HG03066 (cell line): ENCODE results near the gene FANCL.
"Not testable (repeated sequence)": the region's sequence is repeated elsewhere in the genome, so short reads cannot be mapped to it uniquely, and the experiment has no call there.

Experiments
- ATAC-seq: cut with Tn5 transposase; IDR thresholded peaks from one replicate; pipeline ENCODE4 v1.9.1; 2021; ENCODE audit warnings: low read depth; ENCODE audit not compliant: unreplicated experiment

The FANCL gene

DNA sequence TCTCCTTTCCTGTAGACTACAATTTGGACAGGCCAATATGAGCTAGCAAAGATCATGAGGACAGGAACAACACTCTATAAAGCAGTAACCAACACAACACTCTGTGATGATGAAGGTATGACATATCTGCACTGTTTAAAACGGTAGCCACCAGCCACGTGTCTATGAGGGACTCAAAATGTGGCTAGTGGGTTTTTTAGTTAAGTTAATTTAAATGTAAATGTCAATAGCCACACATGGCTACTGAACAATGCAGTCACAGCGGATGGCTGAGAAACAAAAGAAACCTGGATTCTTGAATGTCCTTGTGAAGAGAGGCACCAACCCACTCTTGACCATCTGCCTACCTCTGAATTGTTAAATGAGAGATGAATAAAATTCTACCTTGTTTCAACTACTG is 33.9 kb downstream of the FANCL start:
- no peak for ATAC-seq

DNA sequence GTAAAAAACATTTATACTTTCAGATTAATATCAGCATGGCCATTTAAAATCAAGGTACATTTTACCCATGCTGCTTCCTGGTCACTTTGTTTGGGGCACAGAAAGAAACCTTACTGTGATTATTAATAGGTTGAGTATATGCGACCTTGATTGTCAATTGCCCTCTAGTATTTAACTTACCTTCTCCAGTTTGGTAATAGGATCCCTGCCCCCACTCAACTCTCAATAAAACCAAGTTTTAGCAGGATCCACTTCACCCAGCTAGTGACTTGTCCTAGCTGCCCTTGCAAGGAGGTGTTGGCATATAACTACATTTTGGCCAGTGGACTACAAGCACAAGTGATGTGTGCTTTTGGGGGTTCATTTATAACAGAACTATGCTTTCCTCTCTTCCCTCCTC is 34.3 kb downstream of the FANCL start:
- no peak for ATAC-seq

DNA sequence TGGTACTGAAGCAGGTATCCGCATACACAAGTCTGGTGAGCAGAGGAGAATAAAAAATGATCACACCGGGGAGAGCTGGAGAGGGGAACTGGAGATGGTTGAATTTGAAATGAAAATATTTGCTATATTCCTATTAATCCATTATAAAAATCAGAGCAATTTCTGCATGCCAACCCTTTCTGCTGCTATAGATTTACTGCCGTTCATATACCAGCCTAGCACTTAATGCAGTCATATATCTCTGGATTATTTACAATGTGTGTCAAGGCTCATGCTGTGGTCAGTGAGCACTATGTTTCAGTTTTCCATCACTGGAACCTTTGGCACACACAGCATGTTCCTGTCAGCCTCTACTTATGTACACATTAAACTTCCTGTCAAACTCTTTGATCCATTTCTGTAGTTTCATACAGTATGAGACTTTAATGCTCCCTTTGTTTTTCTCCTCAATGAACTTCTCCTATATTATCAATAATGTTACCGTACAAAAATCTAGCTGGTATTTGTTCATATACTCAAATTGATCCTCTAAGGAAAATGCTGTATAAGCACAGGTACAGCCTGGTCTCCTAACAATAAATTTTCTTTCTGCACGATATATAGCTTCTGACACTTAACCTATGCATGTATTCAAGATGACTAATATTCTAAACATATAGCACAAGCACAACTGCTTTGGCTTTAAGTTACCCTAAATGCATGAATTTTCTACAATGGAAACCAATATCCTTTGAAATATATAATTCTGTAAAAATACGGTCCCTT is 36.7 kb downstream of the FANCL start:
- no peak for ATAC-seq

DNA sequence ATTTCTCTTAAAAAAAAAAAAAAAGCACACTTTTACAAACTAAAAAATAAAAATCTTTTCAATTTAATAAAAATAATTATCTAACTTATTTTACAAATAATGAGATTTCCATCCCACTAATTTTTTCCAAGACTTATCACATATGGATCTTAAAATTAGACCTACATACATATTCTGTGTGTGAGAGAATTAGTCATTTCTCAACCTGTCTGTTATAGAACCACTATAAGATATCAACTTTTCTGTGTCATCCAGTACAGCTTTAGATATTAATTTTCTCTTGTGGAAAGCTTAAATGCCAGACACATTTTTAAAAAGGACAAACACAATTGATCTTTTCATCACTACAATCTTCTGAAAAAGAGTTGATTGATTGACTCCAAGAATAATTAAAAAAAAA is 38.1 kb downstream of the FANCL start:
- no peak for ATAC-seq

DNA sequence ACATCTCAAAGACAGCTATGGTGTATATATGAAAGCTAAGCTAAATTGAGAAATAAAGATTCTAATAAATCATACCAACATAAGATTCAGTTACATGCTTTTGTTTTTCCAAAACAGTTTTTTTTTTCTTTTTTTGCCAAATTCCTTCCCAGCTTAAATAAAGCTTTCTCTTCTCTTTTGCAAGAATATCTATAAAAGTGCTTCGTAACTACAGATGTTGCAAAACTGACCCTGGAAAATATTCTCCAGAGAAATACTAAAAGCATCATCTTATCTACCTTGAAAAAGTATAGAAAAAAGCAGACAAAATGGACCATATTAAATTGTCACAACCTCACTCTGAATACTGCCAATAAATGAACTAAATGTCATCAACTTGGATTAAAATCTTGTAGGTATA is 38.7 kb downstream of the FANCL start:
- ATAC-seq, result no peak

DNA sequence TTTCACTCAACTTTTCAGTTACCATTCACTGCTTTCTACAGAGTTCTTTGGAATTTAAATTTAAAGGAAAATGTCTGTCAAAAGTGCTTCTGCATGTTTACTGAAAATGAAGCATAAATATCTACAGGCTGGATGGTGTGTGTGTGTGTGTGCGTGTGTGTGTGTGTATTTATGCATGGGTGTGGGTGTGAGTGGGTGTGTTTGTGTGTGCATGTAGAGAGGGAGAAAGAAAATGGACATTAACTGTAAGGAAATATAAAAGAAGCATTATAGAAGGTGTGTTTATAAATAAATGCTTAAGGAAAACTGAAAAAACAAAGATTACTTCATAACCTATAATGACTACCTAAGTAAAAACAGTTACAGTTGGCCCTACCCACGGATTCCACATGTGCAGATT is 43.2 kb downstream of the FANCL start:
- no peak for ATAC-seq

DNA sequence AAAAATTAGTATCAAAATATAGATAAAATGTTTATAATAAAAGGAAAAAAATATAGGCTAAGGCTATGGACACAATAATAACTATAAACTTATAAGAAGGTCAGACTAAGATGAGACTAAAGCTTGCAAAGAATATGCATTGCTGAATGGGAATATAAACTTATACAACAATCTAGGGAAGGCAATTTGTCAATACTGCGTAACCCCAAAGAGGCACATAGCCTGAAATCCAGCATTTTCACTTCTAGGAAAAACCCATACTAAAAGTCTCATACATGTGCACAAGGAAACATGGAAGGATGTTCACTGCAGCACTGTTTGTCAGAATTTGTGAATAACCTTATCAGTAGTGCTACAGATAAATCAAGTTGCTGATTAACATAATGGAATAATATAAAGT is 45.5 kb downstream of the FANCL start:
- no peak for ATAC-seq

DNA sequence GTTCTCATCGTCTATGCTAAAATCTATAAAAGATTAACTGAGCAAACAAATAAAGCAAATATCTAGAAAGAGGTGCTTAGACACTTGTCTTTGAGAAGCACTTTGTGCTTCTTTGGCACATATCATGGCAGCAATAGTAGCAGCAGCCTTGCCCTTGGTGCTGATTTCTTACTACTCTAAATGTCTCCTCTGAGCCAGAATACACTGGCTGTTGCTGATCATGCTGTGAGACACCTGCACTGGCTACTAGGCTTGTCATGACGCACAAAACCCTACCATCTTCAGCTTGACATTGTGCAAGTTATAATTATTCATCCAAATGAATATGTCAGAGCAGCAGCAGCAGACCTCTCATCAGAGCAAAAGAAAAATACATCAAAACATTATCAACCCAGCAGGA is 46.7 kb downstream of the FANCL start:
- ATAC-seq, result no peak

DNA sequence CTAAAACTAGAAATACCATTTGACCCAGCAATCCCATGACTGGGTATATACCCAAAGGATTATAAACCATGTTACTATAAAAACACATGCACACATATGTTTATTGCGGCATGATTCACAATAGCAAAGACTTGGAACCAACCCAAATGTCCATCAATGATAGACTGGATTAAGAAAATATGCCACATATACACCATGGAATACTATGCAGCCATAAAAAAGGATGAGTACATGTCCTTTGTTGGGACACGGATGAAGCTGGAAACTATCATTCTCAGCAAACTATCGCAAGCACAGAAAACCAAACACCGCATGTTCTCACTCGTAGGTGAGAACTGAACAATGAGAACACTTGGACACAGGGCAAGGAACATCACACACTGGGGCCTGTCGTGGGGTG is 54.1 kb downstream of the FANCL start:
- ATAC-seq, result not testable (repeated sequence)

DNA sequence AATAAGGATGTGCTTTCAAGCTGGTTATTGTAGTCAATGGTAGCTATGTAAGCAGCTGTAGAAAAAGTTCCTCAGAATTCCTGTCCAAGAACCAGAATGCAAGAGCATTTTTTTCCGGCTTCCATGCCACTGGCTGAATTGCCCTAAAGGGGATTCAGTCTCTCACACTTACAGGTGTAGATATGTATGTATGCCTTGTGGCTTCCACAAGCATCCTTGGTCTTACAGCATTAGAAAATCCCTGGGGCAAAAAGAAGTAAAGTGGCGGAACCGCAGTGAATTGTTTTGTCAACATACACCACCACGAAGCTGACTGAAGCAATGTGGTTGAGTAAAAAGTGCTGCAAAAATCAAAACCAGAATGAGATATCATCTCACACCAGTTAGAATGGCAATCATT is 54.6 kb downstream of the FANCL start:
- ATAC-seq, result no peak

DNA sequence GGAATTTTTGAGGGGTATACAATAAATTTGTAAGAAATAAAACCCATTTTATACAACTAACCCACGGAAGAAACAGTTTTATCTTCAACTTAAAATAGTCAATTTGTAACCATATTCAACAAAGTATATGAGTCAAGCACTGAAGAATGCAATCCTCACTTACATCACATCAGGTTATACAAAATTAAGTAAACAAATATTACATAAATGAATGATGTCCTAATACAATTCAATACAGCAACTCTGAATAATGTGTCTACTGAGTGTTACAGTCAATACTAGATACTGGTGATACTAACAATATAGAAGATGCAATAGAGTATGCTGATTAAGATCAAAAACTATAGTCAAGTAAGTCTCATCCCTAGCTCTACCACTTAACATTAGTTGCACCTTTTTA is 58.6 kb downstream of the FANCL start:
- no peak for ATAC-seq

DNA sequence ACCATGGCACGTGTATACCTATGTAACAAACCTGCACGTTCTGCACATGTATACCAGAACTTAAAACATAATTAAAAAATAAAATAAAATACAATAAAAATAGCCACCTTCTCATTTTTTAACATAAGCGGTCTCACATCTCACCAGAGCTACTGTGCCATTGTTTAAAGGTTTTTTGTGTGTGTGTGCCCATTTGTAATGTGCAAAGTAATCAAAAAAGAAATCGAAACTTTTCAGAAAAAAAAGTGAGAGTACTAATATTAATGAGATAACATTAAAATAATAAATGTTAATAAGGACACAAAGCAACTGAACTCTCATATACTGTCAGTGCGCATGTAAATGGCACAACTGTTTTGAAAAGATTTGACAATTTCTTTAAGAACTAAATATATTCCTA is 60.5 kb downstream of the FANCL start:
- ATAC-seq, result no peak

DNA sequence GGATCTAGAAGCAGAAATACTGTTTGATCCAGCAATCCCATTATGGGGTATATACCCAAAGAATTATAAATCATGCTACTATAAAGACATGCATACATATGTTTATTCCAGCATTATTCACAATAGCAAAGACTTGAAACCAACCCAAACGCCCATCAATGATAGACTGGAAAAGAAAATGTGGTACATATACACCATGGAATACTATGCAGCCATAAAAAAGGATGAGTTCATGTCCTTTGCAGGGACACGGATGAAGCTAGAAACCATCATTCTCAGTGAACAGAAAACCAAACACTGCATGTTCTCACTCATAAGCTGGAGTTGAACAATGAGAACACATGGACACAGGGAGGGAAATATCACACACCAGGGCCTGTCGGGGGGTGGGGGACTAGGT is 61.0 kb downstream of the FANCL start:
- not testable (repeated sequence) for ATAC-seq

DNA sequence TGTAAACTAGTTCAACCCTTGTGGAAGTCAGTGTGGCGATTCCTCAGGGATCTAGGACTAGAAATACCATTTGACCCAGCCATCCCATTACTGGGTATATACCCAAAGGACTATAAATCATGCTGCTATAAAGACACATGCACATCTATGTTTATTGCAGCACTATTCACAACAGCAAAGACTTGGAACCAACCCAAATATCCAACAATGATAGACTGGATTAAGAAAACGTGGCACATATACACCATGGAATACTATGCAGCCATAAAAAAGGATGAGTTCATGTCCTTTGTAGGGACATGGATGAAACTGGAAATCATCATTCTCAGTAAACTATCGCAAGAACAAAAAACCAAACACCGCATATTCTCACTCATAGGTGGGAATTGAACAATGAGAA is 63.9 kb downstream of the FANCL start:
- ATAC-seq, result not testable (repeated sequence)

DNA sequence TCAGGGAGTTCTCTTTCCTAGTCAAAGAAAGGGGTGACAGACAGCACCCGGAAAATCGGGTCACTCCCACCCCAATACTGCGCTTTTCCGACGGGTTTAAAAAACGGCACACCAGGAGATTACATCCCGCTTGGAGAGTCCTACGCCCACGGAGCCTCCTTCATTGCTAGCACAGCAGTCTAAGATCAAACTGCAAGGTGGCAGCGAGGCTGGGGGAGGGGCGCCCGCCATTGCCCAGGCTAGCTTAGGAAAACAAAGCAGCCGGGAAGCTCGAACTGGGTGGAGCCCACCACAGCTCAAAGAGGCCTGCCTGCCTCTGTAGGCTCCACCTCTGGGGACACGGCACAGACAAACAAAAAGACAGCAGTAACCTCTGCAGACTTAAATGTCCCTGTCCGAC is 69.3 kb downstream of the FANCL start:
- ATAC-seq, result not testable (repeated sequence)

DNA sequence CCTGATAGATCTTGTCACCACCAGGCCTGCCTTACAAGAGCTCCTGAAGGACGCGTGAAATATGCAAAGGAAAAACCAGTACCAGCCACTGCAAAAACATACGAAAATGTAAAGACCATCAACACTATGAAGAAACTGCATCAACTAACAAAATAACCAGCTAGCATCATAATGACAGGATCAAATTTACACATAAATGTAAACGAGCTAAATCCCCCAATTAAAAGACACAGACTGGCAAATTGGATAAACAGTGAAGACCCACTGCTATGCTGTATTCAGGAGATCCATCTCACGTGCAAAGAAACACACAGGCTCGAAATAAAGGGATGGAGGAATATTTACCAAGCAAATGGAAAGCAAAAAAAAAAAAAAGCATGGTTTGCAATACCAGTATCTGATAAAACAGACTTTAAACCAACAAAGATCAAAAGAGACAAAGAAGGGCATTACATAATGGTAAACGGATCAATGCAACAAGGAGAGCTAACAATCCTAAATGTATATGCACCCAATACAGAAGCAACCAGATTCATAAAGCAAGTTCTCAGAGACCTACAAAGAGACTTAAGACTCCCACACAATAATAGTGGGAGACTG is 70.7 kb downstream of the FANCL start:
- not testable (repeated sequence) for ATAC-seq

DNA sequence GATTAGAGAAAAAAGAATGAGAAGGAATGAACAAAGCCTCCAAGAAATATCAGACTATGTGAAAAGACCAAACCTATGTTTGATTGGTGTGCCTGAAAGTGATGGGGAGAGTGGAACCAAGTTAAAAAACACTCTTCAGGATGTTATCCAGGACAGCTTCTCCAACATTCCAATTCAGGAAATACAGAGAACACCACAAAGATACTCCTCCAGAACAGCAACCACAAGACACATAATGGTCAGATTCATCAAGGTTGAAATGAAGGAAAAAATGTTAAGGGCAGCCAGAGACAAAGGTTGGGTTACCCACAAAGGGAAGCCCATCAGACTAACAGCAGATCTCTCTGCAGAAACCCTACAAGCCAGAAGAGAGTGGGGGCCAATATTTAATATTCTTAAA is 71.3 kb downstream of the FANCL start:
- not testable (repeated sequence) for ATAC-seq

DNA sequence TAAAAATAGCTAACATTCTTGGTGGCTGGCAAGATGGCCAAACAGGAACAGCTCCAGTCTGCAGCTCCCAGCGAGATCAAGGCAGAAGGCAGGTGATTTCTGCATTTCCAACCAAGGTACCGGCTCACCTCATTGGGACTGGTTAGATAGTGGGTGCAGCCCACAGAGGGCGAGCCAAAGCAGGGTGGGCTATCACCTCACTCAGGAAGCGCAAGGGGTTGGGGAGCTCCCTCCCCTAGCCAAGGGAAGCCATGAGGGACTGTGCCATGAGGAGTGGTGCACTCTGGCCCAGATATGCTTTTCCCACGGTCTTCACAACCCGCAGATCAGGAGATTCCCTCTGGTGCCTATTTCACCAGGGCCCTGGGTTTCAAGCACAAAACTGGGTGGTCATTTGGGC is 73.0 kb downstream of the FANCL start:
- not testable (repeated sequence) for ATAC-seq

DNA sequence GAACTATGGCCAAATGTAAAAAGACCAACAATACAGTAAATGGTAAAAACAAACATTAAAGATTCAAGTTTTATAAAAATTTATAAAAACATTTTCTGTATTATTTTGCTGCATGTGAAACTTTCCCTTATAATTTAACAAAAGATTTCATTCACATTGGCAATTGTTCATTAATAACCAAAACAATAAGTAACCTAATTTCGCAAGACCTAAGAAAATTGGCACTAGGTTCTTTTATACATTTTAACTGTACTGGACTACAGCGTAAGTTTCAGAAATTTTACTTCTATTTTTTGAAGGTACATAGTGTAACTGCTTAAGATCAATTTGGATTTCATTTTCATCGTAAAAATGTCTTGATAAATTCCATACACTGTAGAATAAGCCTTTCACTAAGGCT is 77.2 kb downstream of the FANCL start:
- no peak for ATAC-seq

DNA sequence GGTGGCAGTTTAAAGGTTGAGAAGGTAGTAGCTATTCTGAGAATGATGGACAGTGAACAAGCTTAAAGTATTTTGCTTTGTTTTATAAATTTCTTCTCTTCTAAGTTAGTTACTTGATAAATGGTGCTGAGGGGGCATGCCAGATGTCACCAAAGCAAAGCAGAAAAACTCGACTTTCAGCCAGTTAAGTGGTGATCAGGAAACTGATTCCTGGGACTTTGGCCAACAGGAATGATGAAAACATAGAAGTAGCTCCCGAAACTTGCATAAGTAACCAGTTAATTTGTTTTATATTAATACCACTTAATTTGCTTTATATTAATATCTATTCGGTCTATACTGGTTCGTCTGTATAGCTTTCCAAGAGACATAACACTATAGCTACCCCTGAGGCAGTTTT is 82.6 kb downstream of the FANCL start:
- no peak for ATAC-seq

DNA sequence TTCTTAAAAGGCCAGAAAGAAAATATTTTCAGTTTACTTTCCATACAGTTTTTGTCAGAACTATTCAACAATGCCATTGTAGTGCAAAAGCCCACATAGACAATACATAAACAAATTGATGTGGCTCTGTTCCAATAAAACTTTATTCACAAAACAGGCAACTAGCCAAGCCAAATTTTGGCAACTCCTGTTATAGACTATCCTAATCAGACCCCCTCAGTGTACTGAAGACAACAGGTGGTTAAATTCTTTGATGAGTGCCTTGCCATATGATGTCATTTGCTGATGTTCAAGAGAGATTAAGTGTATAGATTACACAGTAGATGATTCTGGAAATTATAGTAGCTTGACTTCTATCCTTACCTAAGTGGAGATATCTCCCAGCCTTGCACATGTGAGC is 83.4 kb downstream of the FANCL start:
- ATAC-seq, result no peak

DNA sequence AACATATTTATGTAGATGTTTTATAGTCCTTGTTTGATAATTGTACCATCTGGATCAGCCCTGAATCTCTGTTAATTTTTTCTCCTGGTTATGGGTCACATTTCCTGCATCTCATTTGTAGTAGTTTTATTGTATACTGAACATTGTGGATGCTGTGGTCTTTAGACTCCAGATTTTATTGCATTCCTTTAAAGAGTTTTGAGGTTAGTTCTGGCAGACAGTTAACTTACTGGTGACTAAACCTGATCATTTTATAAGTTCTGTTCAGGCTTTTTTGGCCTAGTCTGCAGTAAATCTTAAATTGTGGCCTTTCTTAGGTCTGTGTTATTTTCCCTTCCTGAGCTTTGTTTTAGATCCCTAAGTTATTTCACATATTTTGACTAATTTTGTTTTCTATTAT is 84.3 kb downstream of the FANCL start:
- no peak for ATAC-seq
